SK-N-MC (cell line): ENCODE results near the gene DHX29.

ENCODE experiments used
- EZH2 ChIP-seq: fragments of 200-600 bp; sonication (generic); IDR thresholded peaks from one replicate; pipeline ENCODE4 v1.6.1; 2017; ENCODE audit warnings: antibody characterized with exemption
- POLR2AphosphoS5 ChIP-seq: IDR thresholded peaks from 2 replicates; pipeline ENCODE4 v1.6.1; 2012; ENCODE audit warnings: mild to moderate bottlenecking, low read depth, low read length, borderline replicate concordance

DNA sequence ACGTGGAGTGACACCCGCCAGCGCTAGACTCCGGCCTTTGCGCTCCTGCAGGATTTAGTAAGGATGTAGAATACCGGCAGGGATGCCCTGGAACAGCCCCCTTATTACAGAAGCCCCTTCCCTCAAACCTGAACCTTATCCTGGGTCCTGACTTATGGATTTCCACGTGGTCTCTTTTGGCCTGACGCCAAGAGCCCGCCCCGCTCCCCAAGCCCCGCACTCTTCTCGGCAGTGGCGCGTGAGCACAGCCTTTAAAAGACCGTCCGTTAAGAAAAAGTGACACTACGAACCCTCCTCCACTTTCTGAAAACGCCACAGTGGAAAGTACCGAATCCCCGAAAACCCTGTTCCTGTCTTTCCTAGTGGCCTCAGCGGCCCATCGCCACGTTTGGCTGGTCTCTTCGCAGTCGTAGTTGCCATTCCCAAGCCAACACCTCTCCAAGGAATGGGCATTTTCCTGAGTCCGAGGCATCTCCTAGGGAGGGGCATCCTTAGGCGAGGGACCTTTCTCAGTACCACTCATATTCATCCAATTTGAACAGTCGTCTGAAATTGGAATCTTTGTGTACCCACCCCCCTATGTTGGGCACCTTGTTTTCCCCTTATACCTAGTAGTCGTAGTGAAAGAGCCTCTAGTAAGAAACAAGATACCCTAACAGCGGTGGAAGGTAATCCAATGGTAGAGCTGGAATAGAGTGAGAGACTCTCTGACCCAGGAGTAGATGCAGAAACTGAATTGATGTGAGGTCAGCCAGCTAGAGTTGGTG lies 79.6 kb downstream of the DHX29 start:
- TF ChIP-seq EZH2 (no peak), POLR2AphosphoS5 (no peak)
